Peyer's patch (tissue), 4 donors: ENCODE results near the gene FAAP100.

Experiments used
- CTCF ChIP-seq, 6 experiments: fragments of 450-650 bp in 4 of 6; fragments of 200-600 bp in 2 of 6; sonication (generic) in 1 of 6; IDR thresholded peaks; one replicate each; pipeline ENCODE4 v1.5.1; 2017 to 2019; ENCODE audit warnings: antibody characterized with exemption in 6 of 6, mild to moderate bottlenecking in 3 of 6, moderate library complexity in 1 of 6
- POLR2A ChIP-seq, 2 donors: fragments of 450-650 bp; IDR thresholded peaks; one replicate each; pipeline ENCODE4 v1.5.1; 2017; ENCODE audit warnings: antibody characterized with exemption in 2 of 2, mild to moderate bottlenecking in 2 of 2, moderate library complexity in 2 of 2

GRCh38 chr17:81552244-81553017 is at the start of gene FAAP100:
- peak in 1 of 6 experiments; percentile 10 for TF ChIP-seq CTCF (IDR thresholded peaks at IDR 0.05)
- TF ChIP-seq POLR2A (IDR thresholded peaks at IDR 0.05) = peak; percentile 55 to 75
